H9 (cell line): Measurements from ENCODE around the gene SLC30A5. TPM values are rescaled to one million over a fixed set of nuclear protein-coding genes. Genes with fewer than 3 reads are reported as not detected.
"Not testable (repeated sequence)": the region's sequence is repeated elsewhere in the genome, so short reads cannot be mapped to it uniquely, and the experiment has no call there.

ENCODE experiments used
- DNase-seq: peaks from one replicate; pipeline ENCODE4 v3.0.0-alpha.2; 2017
- H2AFZ ChIP-seq: one replicate; pipeline ENCODE4 v1.6.1; 2013; ENCODE audit warnings: mild to moderate bottlenecking, low read length, control low read depth, moderate library complexity
- H2AK5ac ChIP-seq: 2 replicates; pipeline ENCODE4 v1.6.1; 2013; ENCODE audit warnings: low read length, control low read depth, mixed read lengths; ENCODE audit not compliant: insufficient read length
- H2BK120ac ChIP-seq: one replicate; pipeline ENCODE4 v1.6.1; 2013; ENCODE audit warnings: low read depth, mild to moderate bottlenecking, low read length, control low read depth, inconsistent platforms; ENCODE audit not compliant: poor library complexity, severe bottlenecking
- H2BK12ac ChIP-seq: 2 replicates; pipeline ENCODE4 v1.6.1; 2013; ENCODE audit warnings: low read length, control low read depth, mixed read lengths, low read depth; ENCODE audit not compliant: insufficient read length
- H2BK15ac ChIP-seq: 2 replicates; pipeline ENCODE4 v1.6.1; 2013; ENCODE audit warnings: low read depth, low read length, control low read depth
- H2BK20ac ChIP-seq: one replicate; pipeline ENCODE4 v1.6.1; 2013; ENCODE audit warnings: low read depth, mild to moderate bottlenecking, low read length, control low read depth, inconsistent platforms; ENCODE audit not compliant: poor library complexity, severe bottlenecking
- H2BK5ac ChIP-seq: 2 replicates; pipeline ENCODE4 v1.6.1; 2013; ENCODE audit warnings: low read length, control low read depth, mixed read lengths; ENCODE audit not compliant: insufficient read length
- H3K14ac ChIP-seq: 2 replicates; pipeline ENCODE4 v1.6.1; 2013; ENCODE audit warnings: low read length, control low read depth; ENCODE audit not compliant: insufficient read depth
- H3K18ac ChIP-seq: 2 replicates; pipeline ENCODE4 v1.6.1; 2013; ENCODE audit warnings: low read depth, mild to moderate bottlenecking, mixed read lengths, low read length, control low read depth; ENCODE audit not compliant: insufficient read length
- H3K23ac ChIP-seq: 2 replicates; pipeline ENCODE4 v1.6.1; 2013; ENCODE audit warnings: low read length, control low read depth, mixed read lengths, low read depth; ENCODE audit not compliant: insufficient read length
- H3K23me2 ChIP-seq: 2 replicates; pipeline ENCODE4 v1.6.1; 2013; ENCODE audit warnings: low read depth, mild to moderate bottlenecking, mixed read lengths, low read length, control low read depth; ENCODE audit not compliant: insufficient read length, poor library complexity, severe bottlenecking
- H3K27ac ChIP-seq: 2 replicates; pipeline ENCODE4 v1.5.1; 2013; ENCODE audit warnings: low read length, control low read depth, mixed read lengths, low read depth; ENCODE audit not compliant: insufficient read length
- H3K27me3 ChIP-seq: 2 replicates; pipeline ENCODE4 v1.6.1; 2013; ENCODE audit warnings: low read length, control low read depth, inconsistent platforms; ENCODE audit not compliant: insufficient read depth
- H3K4ac ChIP-seq: 2 replicates; pipeline ENCODE4 v1.6.1; 2013; ENCODE audit warnings: low read depth, mild to moderate bottlenecking, control low read depth, inconsistent platforms, low read length, moderate library complexity
- H3K4me1 ChIP-seq: 2 replicates; pipeline ENCODE4 v1.6.1; 2013; ENCODE audit warnings: low read length, control low read depth, inconsistent platforms; ENCODE audit not compliant: insufficient read depth
- H3K4me2 ChIP-seq: 2 replicates; pipeline ENCODE4 v1.6.1; 2013; ENCODE audit warnings: low read length, control low read depth, mixed read lengths; ENCODE audit not compliant: insufficient read length, insufficient read depth
- H3K56ac ChIP-seq: 2 replicates; pipeline ENCODE4 v1.6.1; 2013; ENCODE audit warnings: low read depth, mild to moderate bottlenecking, mixed read lengths, low read length, control low read depth; ENCODE audit not compliant: insufficient read length
- H3K79me1 ChIP-seq: 2 replicates; pipeline ENCODE4 v1.6.1; 2013; ENCODE audit warnings: low read depth, mild to moderate bottlenecking, moderate library complexity, low read length, control low read depth, inconsistent platforms; ENCODE audit not compliant: insufficient read depth, poor library complexity, severe bottlenecking
- H3K79me2 ChIP-seq: 2 replicates; pipeline ENCODE4 v1.6.1; 2013; ENCODE audit warnings: low read length, control low read depth, inconsistent platforms; ENCODE audit not compliant: insufficient read depth
- H3K9ac ChIP-seq: 2 replicates; pipeline ENCODE4 v1.6.1; 2013; ENCODE audit warnings: low read length, control low read depth, mixed read lengths; ENCODE audit not compliant: insufficient read length; ENCODE audit errors: extremely low read depth
- H3K9me3 ChIP-seq: one replicate; pipeline ENCODE4 v1.6.1; 2013; ENCODE audit warnings: low read depth, low read length, inconsistent platforms; ENCODE audit not compliant: control insufficient read depth
- H3T11ph ChIP-seq: one replicate; pipeline ENCODE4 v1.6.1; 2013; ENCODE audit warnings: mild to moderate bottlenecking, low read length, control low read depth, inconsistent platforms
- H4K20me1 ChIP-seq: one replicate; pipeline ENCODE4 v1.6.1; 2013; ENCODE audit not compliant: control insufficient read depth, insufficient read length, insufficient read depth
- H4K5ac ChIP-seq: 2 replicates; pipeline ENCODE4 v1.6.1; 2013; ENCODE audit warnings: low read depth, mild to moderate bottlenecking, mixed read lengths, low read length, control low read depth; ENCODE audit not compliant: insufficient read length
- H4K8ac ChIP-seq: replicated peaks from 2 replicates; pipeline ENCODE4 v1.6.1; 2013; ENCODE audit warnings: low read length, control low read depth, mixed read lengths, low read depth; ENCODE audit not compliant: insufficient read length
- H4K91ac ChIP-seq: 2 replicates; pipeline ENCODE4 v1.6.1; 2013; ENCODE audit warnings: low read depth, mild to moderate bottlenecking, moderate library complexity, mixed read lengths, low read length, control low read depth; ENCODE audit not compliant: insufficient read length
- H3K27ac Mint-ChIP-seq, 3 experiments: 2 replicates in 2 of 3; 3 replicates in 1 of 3; pipeline ENCODE4 v1.8.0; 2020 to 2021; ENCODE audit warnings: mixed read lengths in 3 of 3, mild to moderate bottlenecking in 1 of 3, moderate library complexity in 1 of 3
- H3K27me3 Mint-ChIP-seq: 2 replicates; pipeline ENCODE4 v1.8.0; 2021; ENCODE audit warnings: low read depth, mild to moderate bottlenecking, moderate library complexity, mixed read lengths
- H3K36me3 Mint-ChIP-seq, 3 experiments: 2 replicates in 2 of 3; 3 replicates in 1 of 3; pipeline ENCODE4 v1.8.0; 2020 to 2021; ENCODE audit warnings: low read depth in 3 of 3, mixed read lengths in 3 of 3; ENCODE audit not compliant: insufficient read depth in 1 of 3
- H3K4me1 Mint-ChIP-seq, 2 experiments: 2 replicates each; pipeline ENCODE4 v1.8.0; 2020; ENCODE audit warnings: mixed read lengths in 2 of 2
- H3K4me3 Mint-ChIP-seq, 2 experiments: 2 replicates in 1 of 2; 3 replicates in 1 of 2; pipeline ENCODE4 v1.8.0; 2020 to 2021; ENCODE audit warnings: mild to moderate bottlenecking in 2 of 2, mixed read lengths in 2 of 2, moderate library complexity in 1 of 2
- H3K9me3 Mint-ChIP-seq, 2 experiments: 2 replicates in 1 of 2; 3 replicates in 1 of 2; pipeline ENCODE4 v1.8.0; 2020; ENCODE audit warnings: mild to moderate bottlenecking in 2 of 2, mixed read lengths in 2 of 2, moderate library complexity in 1 of 2
- CTCF ChIP-seq: fragments of 200-600 bp; sonication (generic); conservative IDR thresholded peaks from 3 replicates; pipeline ENCODE4 v1.8.0; 2021; ENCODE audit warnings: antibody characterized with exemption, mild to moderate bottlenecking
- WGBS: extraction: QIAGEN DNeasy Blood & Tissue Kit; methylation state at CpG from one replicate; pipeline ENCODE4 v1.1.7; 2013; ENCODE audit warnings: missing lambda C conversion rate, low lambda C conversion rate, mixed read lengths; ENCODE audit not compliant: insufficient read length; ENCODE audit errors: extremely low coverage; 5-methylcytosine and 5-hydroxymethylcytosine counted together
- total RNA-seq: library from RNA; stranded (reverse); gene quantifications from 2 replicates; pipeline ENCODE4 v1.2.1, GENCODE V29; 2021

Gene SLC30A5
- total RNA-seq, 1 experiment from 2014 or later: 33.7 TPM

GRCh38 chr5:69086206-69086605 is 7.6 kb upstream of the SLC30A5 start:
- H3K36me3 Mint-ChIP-seq: no peaks in the 10 kb centered on the region
- Histone ChIP-seq H2AFZ (no peak overlapping the region), H3K23me2 (no peaks in the 10 kb centered on the region), H3K4me2 (no peak overlapping the region), H3K79me1 (no peaks in the 10 kb centered on the region), H3K9me3 (no peaks in the 10 kb centered on the region), H2BK20ac (no peak overlapping the region), H3K27me3 (no peaks in the 10 kb centered on the region), H3K27ac (no peak overlapping the region), H3K9ac (no peak overlapping the region), H3K23ac (no peak overlapping the region), H3K79me2 (no peaks in the 10 kb centered on the region), H2BK12ac (no peak overlapping the region), H4K5ac (no peak overlapping the region), H3K56ac (no peak overlapping the region), H4K91ac (no peak overlapping the region), H2AK5ac (no peak overlapping the region), H3K4me1 (no peaks in the 10 kb centered on the region; the same call in 1 of the 2 replicates), H2BK15ac (no peak overlapping the region), H3K14ac (no peak overlapping the region), H4K8ac (no peak overlapping the region), H4K20me1 (no peaks in the 10 kb centered on the region), H3T11ph (no peak overlapping the region), H3K18ac (no peak overlapping the region), H3K4ac (no peak overlapping the region), H2BK120ac (no peak overlapping the region), H2BK5ac (no peak overlapping the region)
- DNase-seq: no peak
- peaks cover 9 to 11% of the 10 kb centered on the region in 2 experiments for H3K4me1 Mint-ChIP-seq
- WGBS: no CpG with 5 or more reads among the region's 5 CpGs
- TF ChIP-seq CTCF: no peak
- no peak overlapping the region for H3K4me3 Mint-ChIP-seq
- no peaks in the 10 kb centered on the region for H3K27me3 Mint-ChIP-seq
- H3K9me3 Mint-ChIP-seq: no peaks in the 10 kb centered on the region
- no peak overlapping the region; a peak in 1 of 7 replicates for H3K27ac Mint-ChIP-seq

- H2BK120ac ChIP-seq, H3K27me3 ChIP-seq, H2AK5ac ChIP-seq, H3K9me3 Mint-ChIP-seq, H3K56ac ChIP-seq, H2AFZ ChIP-seq, H2BK5ac ChIP-seq, DNase-seq, H3K9ac ChIP-seq, H2BK12ac ChIP-seq, H3K79me1 ChIP-seq, H3K79me2 ChIP-seq, H3K27ac Mint-ChIP-seq, H3K27me3 Mint-ChIP-seq, H2BK15ac ChIP-seq, H3K23me2 ChIP-seq, H3K14ac ChIP-seq, H3K4me2 ChIP-seq, H3K4me1 ChIP-seq, H3K9me3 ChIP-seq, H3K4ac ChIP-seq, H3K27ac ChIP-seq, H4K8ac ChIP-seq, H3T11ph ChIP-seq, H2BK20ac ChIP-seq, H3K23ac ChIP-seq, H4K20me1 ChIP-seq, H4K5ac ChIP-seq, H3K36me3 Mint-ChIP-seq, H3K18ac ChIP-seq, H3K4me3 Mint-ChIP-seq, H4K91ac ChIP-seq: not testable (repeated sequence)
- H3K4me1 Mint-ChIP-seq: peaks cover 9 to 11% of the 10 kb centered on the region in 2 experiments
- no CpG with 5 or more reads among the region's 7 CpGs for WGBS
Measured at GRCh38 chr5:69088006-69088405, 5.8 kb upstream of the SLC30A5 start.
